Measurements from ENCODE around the gene SORCS1. TPM values are rescaled to one million over a fixed set of nuclear protein-coding genes. Genes with fewer than 3 reads are reported as not detected.

The SORCS1 gene
- total and polyA plus RNA-seq, 2 experiments from 2014 or later = 45.6 to 73.0 TPM

GRCh38 chr10:106555599-106555998, 608.9 kb downstream of the SORCS1 start:
- H3K4me3 ChIP-seq = no peak overlapping the region
- H3K9me3 ChIP-seq (ENCODE audit: low read depth) = no peaks in the 10 kb centered on the region
- peak; percentile 22 for TF ChIP-seq CTCF (IDR thresholded peaks at IDR 0.05; ENCODE audit: low read depth, low read length)
- H3K27me3 ChIP-seq = no peaks in the 10 kb centered on the region
- DNase-seq (ENCODE audit: low read depth in 1 of 2, low spot score in 1 of 2) = peak in 1 of 2 donors; percentile 52
- H3K36me3 ChIP-seq = no peaks in the 10 kb centered on the region
- H3K4me1 ChIP-seq (ENCODE audit: low read depth) = no peaks in the 10 kb centered on the region
- H3K27ac ChIP-seq = no peak overlapping the region

- Histone ChIP-seq H3K4me1 (ENCODE audit: low read depth) (peaks cover 3% of the 10 kb centered on the region), H3K27ac (no peak overlapping the region), H3K36me3 (no peaks in the 10 kb centered on the region), H3K9me3 (ENCODE audit: low read depth) (no peaks in the 10 kb centered on the region), H3K27me3 (no peaks in the 10 kb centered on the region), H3K4me3 (no peak overlapping the region)
- TF ChIP-seq CTCF (IDR thresholded peaks at IDR 0.05; ENCODE audit: low read depth, low read length) = no peak
- no peak for DNase-seq (ENCODE audit: low read depth in 1 of 2, low spot score in 1 of 2)
These were observed 612.9 kb downstream of the SORCS1 start for GRCh38 chr10:106551501-106552062.

GRCh38 chr10:106548832-106549231, 615.7 kb downstream of the SORCS1 start:
- no peaks in the 10 kb centered on the region for H3K9me3 ChIP-seq (ENCODE audit: low read depth)
- H3K4me1 ChIP-seq (ENCODE audit: low read depth) = peaks cover 3% of the 10 kb centered on the region
- no peak for TF ChIP-seq CTCF (IDR thresholded peaks at IDR 0.05; ENCODE audit: low read depth, low read length)
- no peaks in the 10 kb centered on the region for H3K27me3 ChIP-seq
- H3K36me3 ChIP-seq = no peaks in the 10 kb centered on the region
- peak in 1 of 2 donors; percentile 44 for DNase-seq (ENCODE audit: low read depth in 1 of 2, low spot score in 1 of 2)
- no peak overlapping the region for H3K4me3 ChIP-seq
- H3K27ac ChIP-seq = no peak overlapping the region

- no peaks in the 10 kb centered on the region for H3K36me3 ChIP-seq
- H3K9me3 ChIP-seq (ENCODE audit: low read depth) = no peaks in the 10 kb centered on the region
- DNase-seq (ENCODE audit: low read depth in 1 of 2, low spot score in 1 of 2) = no peak
- H3K27me3 ChIP-seq = no peaks in the 10 kb centered on the region
- no peak overlapping the region for H3K27ac ChIP-seq
- no peak overlapping the region for H3K4me3 ChIP-seq
- no peak for TF ChIP-seq CTCF (IDR thresholded peaks at IDR 0.05; ENCODE audit: low read depth, low read length)
- peaks cover 3% of the 10 kb centered on the region for H3K4me1 ChIP-seq (ENCODE audit: low read depth)
These were observed 617.4 kb downstream of the SORCS1 start for GRCh38 chr10:106547047-106547635.

- DNase-seq (ENCODE audit: low read depth in 1 of 2, low spot score in 1 of 2) = no peak
These were observed 622.0 kb downstream of the SORCS1 start for GRCh38 chr10:106542461-106542860.

More at GRCh38 chr10:106542461-106542860, 622.0 kb downstream of the SORCS1 start:
- TF ChIP-seq CTCF (IDR thresholded peaks at IDR 0.05; ENCODE audit: low read depth, low read length) = no peak
- Histone ChIP-seq H3K4me3 (no peak overlapping the region), H3K4me1 (ENCODE audit: low read depth) (no peaks in the 10 kb centered on the region), H3K9me3 (ENCODE audit: low read depth) (no peaks in the 10 kb centered on the region), H3K36me3 (no peaks in the 10 kb centered on the region), H3K27me3 (no peaks in the 10 kb centered on the region), H3K27ac (no peak overlapping the region)
